Stimulated activated CD4-positive, alpha-beta T cell treated with anti-CD3 and anti-CD28 coated beads, Interleukin-2, amount 100 ng/mL, for 48 hours (primary cell): ENCODE measurements around the gene FAHD2B.
"Not testable (repeated sequence)": the region's sequence is repeated elsewhere in the genome, so short reads cannot be mapped to it uniquely, and the experiment has no call there.

Source experiments
- DNase-seq, 2 donors: peaks; one replicate each; pipeline ENCODE4 v3.0.0-alpha.2; 2020

FAHD2B gene

GRCh38 chr2:97067279-97068004 is 27.2 kb downstream of the FAHD2B start:
- no peak for DNase-seq

- DNase-seq = not testable (repeated sequence)
Observed at GRCh38 chr2:97066030-97066429, 28.7 kb downstream of the FAHD2B start.

GRCh38 chr2:97062020-97062419 is 32.7 kb downstream of the FAHD2B start:
- not testable (repeated sequence) for DNase-seq

- DNase-seq = not testable (repeated sequence)
Observed at GRCh38 chr2:97059782-97060181, 34.9 kb downstream of the FAHD2B start.

- DNase-seq = not testable (repeated sequence)
Observed at GRCh38 chr2:97056150-97056549, 38.5 kb downstream of the FAHD2B start.

GRCh38 chr2:97050032-97050431 is 44.6 kb downstream of the FAHD2B start:
- not testable (repeated sequence) for DNase-seq

- not testable (repeated sequence) for DNase-seq
Observed at GRCh38 chr2:97048448-97048847, 46.2 kb downstream of the FAHD2B start.

- DNase-seq = not testable (repeated sequence)
Observed at GRCh38 chr2:97046676-97047075, 48.0 kb downstream of the FAHD2B start.

- not testable (repeated sequence) for DNase-seq
Observed at GRCh38 chr2:97045895-97046499, 48.7 kb downstream of the FAHD2B start.
